ENCODE data around the gene DYSF.

The DYSF gene

DNA sequence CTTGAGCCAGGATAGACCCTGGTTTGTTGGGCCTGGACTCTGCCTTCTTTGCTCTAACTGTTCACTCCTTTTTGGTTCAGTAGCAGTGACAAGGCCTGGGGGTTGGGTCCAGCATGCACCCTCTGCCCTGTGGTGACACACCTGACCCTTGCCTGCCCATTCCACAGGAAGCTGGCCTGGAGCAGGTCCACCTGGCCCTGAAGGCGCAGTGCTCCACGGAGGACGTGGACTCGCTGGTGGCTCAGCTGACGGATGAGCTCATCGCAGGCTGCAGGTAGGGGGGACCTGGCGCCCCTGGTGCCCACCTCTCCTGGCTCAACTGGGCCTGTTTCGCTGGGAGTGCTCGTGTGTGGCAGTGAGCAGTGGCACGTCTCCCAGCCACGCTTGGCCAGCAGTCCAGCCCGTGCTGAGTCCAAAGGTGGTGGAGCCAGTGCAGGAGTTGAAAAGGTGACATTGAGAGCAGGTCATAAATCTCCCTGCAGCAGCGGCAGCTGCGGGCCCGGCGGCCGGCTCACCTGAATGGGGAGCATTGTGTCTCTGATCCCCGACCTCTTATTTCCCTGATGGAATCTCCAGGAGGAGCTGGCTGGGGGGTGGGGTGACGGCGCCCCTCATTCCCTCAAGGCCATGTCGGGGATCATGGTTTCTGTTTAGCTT lies 102.6 kb downstream of the DYSF start:
- DNase-seq, result peak; percentile 6

DNA sequence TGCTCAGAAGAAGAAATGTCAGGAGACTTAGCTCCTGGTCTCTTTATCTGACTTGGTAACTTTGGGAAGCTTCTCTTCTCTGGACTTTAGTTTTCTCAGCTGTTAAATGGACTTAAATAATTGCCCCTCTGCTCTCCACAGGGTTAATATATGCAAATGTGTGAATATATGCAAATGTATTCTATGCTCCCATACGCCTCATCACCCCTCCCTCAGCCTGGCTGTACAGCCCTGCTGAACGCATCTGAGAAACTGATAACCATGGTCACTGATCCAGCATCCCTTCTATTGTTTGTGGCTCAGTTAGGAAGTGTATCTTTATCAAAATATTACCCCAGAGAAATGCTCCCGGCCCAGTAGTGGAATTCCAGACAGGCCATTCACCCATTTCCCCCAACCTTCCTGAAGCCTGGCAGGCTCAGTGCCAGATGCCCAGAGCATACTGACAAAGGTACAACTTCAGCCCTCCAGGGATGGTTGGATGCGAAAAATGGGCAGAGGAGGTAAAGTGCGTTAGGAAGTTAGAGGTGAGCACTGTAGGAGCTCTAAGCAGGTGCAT lies 103.4 kb downstream of the DYSF start:
- no peak for DNase-seq

DNA sequence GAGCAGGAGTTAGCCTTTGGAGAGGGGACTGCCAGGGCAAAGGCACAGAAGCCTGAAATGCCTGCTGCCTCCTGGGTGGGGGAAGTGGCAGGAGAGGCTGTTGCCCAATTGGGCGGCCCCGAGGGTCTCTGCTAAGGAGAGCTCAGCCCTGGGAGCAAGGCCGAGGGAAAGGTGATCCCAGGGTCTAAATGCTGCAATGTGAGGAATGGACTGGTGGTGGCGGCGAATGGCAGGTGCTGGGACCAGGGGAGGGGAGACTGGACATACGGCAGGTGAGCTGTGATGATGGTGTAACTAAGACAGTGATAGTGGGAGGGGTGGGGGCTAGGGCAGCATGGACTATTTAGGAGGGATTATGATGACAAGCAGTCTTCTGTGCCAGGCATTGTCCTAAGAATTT lies 104.0 kb downstream of the DYSF start:
- no peak for DNase-seq

DNA sequence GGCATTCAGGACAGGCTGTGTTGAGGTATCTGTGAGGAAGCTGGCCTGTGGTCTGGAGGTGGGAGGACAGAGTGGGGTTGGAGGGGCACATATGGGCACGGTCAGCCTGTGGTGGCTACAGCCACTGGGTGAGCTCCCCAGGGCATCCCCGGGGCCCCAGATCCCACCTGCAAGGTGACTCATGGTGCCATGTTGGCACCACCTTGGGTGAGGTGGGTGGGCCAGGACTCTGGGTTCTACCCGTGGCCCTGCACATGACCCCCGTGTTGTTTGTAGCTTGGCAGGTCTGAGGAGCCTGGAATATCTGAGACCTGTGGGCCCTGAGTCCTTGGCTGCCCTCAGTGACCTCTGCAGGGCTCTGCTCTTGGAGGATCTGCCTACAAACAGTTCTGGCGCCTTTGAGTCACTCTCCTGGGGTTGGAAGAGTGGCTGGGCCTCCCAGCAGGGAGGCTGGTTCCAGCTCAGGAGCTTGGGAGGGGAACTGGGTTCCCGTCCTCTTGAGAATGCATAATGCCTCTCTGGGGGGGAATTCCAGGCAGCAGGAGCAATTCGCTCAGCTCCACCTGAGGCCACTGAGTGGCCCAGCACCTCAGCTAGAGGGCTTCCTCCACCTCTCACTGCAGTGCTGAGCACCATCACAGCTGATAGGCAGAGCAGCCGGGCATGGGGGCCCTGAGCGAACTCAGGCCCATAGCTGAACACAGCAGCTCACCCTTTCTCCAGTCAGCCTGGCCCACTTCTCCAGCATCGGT lies 105.1 kb downstream of the DYSF start:
- DNase-seq, result no peak

DNA sequence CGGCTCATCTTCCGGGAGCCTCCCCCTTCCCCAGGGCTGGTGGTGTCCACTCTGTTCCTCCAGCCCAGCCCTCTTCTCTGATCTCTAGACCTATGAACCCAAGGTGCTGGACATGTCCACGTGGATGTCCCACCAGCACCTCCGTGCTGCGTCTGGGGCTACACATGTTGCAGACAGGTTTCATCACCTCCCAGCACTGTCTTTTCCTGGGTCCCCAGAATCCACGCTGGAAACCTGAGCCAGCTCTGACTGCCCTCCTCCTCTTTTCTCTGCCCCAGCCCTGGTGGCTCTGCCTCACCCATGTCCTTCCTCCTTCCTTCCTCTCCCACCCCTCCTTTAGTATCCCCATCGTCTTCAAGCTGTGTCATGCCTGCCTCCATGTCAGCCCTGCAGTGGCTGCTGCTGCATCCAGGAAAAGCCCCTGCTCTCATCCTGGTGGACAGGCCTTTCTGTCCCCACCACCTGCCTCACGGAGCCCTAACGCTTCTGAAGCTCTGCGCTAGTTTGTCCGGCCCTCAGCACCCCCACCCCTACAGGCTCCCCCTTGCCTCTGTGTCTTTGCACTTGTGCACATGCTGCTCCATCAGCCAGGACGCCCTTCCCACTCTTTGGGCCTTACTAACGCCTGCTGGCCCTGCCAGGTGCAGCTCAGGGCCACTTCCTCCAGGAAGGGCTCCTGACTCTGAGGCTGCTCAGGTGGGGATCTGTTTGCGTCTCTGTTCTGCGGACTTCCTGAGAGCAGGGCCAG lies 105.9 kb downstream of the DYSF start:
- no peak for DNase-seq

DNA sequence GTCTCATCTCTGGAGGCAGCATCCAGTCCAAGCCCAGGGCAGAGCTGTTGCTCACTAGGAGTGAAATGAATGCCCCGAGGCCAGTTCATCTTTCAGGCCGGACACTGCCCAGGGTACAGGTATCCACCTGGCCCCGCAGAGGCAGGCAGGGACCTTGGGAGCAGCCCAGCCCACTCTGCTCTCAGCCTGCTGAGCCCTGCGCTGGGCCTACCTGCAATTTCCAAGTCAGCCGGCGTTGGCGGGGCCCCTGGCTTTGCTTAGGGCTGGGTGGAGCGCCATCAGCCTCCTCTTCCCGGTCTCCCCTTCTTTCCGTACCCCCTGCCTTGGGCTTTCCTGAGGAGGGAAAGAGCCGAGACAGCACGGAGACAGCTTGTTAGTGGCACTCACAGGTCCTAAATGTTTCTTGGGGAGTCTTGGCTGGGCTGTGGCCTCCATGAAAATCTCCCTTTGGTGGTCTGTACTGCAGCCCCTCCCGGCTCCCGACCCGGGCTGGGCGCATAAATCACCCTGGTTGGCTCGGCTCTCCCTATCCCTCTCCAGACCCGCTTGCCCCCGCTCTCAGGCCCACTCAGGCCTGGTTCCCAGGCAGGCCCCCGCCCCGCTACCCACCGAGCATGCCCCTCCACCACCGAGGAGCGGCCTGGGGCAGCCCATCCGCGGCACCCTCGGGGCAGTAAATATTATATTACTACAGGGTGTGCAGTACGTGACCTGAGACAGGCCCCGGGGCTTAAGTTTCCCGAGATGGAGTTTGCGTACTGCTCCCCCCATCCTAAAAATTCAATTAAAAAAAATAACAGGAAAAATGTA lies 106.7 kb downstream of the DYSF start:
- no peak for DNase-seq

DNA sequence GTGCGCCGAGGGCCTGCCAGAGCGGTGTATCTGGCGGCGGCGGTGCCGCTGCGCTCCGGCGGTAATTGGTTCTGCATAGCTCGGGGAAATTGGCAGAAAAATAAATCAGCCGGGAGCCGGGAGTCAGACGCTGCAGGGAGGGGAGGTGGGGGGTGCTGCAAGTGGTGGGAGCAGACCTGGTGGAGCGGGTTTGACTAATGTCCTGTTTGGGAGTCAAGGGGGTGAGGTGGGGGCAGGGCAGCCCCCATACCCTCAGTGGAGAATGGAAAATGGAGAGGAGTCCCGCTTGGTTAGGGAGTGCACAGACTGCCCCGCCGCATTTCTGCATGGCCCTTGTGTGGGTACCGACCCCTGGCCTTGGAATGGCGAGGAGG lies 107.3 kb downstream of the DYSF start:
- DNase-seq, result no peak

DNA sequence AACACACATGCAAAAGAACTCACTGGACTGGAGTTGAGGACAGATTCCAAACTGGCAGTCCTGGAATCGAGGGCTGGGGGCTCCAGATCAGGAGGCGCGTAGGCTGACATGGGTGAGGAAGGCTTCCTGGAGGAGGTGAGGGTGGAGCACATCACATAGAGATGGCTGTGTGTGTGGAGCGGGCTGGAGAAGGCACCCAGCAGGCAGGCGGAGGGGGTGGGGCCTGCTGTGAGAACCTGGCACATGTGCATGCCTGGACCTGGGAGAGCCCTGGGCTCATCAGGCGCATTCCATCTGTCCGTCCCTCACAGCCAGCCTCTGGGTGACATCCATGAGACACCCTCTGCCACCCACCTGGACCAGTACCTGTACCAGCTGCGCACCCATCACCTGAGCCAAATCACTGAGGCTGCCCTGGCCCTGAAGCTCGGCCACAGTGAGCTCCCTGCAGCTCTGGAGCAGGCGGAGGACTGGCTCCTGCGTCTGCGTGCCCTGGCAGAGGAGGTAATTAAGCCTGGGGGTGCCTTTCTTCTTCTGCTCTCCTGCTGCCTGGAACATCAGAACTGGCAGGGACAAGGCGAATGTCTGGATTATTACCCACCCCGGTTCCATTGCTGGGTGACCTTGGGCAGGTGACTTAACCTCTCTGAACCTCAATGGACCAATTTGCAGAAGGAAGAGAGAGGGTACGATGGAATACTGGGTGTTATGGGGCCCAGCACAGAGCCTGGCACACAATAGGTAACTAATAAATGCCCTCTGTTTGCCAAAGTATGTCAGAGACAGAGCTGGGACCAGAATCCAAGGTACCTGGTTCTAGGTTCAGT lies 108.3 kb downstream of the DYSF start:
- no peak for DNase-seq

DNA sequence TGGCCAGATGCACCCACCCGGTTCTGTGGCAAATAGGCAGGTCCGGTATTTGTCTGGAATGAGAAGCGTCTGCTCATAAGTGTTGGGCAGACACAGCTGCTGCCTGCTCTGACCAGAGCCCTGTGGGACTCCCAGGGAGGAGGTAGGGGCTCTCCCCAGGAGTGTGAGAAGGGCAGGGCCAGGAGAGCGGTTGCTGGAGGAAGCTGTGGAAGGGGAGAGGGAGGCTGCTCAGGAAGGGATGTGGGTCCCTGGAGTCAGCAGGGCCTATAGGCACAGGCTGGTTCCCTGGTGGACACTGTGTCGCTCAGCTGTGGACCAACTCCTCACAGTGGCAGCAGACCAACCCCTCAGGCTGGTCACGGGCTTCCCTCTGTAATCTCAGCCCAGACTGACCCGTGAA lies 109.2 kb downstream of the DYSF start:
- no peak for DNase-seq

DNA sequence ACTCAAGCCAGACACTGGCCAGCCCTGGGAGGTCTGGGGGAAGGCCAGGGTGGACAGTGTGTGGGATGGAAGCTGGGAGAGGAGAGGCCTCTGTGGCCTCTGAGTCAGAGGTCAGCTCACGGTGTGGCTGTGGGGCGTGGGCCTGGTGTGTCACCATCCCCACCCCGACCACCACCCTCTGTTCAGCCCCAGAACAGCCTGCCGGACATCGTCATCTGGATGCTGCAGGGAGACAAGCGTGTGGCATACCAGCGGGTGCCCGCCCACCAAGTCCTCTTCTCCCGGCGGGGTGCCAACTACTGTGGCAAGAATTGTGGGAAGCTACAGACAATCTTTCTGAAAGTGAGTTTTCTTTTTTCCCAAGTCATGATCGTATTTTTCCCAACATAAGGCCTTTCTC lies 110.5 kb downstream of the DYSF start:
- DNase-seq, result no peak

DNA sequence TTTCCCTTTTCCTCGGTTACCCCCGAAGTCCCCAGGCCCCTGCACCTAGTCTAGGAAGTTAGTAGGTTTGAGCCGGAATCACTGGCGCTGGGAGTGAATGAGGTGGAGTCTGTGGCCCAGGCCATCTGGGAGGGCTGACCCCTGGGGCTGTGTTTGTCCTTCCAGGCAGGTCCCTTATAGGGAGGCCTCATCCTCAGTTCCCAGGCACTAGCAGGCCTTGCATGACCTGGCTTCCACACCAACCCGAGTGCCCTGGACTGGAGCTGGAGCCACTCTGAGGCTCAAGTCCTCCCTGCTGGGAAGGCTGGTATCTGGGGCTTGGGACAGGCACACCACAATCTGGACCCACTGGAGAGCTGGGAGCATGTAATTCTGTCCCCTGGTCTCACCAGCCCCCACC lies 111.0 kb downstream of the DYSF start:
- DNase-seq, result no peak

DNA sequence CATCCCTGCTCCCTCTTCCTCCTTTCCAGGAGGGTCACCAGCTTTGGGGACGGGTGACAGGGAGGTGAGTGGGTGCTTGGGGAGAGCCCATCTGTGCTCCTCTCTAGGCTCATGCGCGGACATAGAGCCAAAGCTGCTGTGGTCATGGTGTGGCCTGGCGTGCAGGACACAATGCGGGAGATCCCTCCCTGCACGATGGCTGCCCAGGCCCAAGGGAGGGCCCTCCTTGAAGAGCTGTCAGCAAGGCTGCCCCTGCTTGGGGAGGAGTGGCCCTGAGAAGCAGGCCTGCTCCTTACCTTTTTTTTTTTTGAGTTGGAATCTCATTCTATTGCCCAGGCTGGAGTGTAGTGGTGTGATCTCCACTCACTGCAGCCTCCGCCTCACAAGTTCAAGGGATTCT lies 111.4 kb downstream of the DYSF start:
- DNase-seq, result no peak

DNA sequence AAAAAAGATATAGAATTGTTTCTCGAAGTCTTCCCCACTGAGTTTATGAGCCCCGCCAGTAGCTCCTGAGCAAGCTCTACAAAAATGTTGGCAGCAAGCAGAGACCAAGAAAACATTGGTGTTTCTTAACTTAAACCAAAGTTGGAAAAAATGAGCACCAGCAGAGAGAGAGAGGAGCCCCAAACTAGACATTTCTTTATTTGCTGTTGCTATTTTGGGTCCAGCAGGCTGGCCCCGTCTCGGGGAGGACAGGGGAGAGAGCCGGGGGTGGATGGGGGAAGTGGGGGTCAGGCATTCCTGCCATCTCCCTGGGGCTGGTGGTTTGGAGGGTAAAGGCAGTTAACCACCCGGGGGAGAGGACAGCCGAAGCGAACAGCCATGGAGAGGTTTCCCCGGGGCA lies 113.0 kb downstream of the DYSF start:
- no peak for DNase-seq

DNA sequence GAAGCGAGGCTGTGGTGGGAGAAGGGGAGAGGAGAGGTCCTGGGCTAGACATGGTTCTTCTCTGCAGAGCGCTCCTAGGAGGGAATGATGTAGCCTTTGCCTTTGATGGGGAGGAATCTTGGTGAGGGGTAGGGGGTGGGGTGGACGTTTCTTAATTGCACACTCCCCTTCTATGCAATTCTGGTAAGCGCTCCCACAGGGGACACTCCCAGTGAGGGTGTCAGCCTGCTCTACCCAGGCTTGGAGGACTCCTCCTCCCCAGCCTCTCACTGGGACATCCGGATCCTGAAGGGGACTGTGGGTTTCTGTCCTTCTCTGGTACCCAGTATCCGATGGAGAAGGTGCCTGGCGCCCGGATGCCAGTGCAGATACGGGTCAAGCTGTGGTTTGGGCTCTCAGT lies 114.3 kb downstream of the DYSF start:
- no peak for DNase-seq

DNA sequence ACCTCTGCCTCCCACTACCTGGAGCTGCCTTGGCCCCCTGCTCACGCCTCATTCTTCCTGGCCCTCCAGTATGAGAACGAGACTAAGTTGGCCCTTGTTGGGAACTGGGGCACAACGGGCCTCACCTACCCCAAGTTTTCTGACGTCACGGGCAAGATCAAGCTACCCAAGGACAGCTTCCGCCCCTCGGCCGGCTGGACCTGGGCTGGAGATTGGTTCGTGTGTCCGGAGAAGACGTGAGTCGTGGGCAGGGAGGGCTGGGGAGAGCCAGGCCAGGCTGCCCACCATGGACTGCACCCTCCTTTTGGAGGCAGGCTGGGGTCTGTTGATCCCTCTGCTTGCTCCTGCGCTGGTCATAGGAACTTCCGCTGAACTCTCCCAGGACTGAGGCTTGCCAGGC lies 114.7 kb downstream of the DYSF start:
- DNase-seq, result no peak

DNA sequence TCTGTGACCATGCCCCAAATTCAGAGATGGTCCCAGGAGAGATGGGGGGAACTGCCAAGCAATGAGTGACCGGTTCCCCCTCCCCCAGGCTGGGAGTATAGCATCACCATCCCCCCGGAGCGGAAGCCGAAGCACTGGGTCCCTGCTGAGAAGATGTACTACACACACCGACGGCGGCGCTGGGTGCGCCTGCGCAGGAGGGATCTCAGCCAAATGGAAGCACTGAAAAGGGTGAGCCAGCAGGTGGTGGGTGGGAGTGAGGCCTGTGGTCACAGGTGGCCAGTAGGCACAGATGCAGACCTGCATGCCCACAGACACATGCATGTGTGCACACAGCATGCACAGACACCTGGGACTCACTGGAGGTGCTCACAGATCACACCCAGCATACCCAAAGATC lies 117.2 kb downstream of the DYSF start:
- no peak for DNase-seq

DNA sequence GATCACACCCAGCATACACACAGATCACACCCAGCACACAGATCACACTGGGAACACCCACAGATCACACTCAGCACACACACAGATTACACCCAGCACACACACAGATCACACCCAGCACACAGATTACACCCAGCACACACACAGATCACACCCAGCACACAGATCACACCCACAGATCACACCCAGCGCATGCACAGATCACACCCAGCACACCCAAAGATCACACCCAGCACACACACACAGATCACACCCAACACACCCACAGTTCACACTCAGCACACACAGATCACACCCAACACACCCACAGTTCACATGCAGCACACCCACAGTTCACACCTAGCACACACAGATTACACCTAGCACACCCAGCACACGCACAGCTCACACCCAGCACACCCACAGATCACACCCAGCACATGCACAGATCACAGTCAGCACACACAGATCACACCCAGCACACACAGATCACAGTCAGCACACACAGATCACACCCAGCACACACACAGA lies 117.6 kb downstream of the DYSF start:
- no peak for DNase-seq

DNA sequence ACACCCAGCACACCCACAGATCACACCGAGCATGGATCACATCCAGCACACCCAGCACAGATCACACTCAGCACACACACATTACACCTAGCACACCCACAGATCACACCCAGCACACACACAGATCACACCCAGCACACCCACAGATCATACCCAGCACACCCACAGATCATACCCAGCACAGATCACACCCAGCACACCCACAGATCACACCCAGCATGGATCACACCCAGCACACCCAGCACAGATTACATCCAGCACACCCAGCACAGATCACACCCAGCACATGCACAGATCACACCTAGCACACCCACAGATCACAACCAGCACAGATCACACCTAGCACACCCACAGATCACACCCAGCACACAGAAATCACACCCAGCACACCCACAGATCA lies 118.6 kb downstream of the DYSF start:
- DNase-seq, result no peak

DNA sequence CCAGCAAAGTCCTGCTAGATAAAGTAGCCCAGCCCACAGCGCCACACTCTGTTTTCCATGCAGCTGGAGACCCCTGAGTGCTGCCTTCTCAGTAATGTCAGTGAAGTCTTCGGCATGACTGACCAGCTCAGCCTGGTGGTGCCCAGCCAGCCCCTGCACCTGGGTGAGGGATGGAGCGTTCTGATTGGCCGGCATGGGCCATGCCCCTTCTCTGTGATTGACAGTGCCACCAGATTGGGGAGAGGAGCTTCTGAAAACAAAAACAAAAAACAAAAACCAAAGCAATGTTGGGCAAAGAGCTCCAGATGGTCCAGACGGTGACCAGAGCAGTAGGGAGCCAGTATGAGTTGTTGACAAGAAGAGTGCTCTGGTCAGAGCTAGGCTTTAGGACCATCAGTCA lies 122.6 kb downstream of the DYSF start:
- no peak for DNase-seq

DNA sequence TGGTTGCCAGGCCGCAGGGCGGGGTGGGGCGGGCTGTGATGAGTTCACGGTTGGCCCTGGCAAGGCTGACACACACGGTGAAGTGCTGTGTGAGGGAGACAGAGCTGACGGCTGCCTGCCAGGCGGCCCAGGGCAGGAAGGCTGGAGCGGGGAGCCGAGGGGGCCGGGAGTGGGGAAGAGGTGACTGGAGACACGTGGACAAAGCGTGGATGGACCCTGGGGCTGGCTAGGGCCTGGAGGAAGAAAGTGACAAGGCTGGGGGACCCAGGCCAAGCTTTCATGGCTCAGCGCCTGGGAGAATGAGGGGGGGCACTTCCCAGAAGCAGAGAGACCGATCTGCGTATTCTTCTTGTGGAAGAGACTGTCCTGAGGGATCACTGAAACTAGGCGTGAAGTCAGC lies 123.2 kb downstream of the DYSF start:
- DNase-seq, result no peak

DNA sequence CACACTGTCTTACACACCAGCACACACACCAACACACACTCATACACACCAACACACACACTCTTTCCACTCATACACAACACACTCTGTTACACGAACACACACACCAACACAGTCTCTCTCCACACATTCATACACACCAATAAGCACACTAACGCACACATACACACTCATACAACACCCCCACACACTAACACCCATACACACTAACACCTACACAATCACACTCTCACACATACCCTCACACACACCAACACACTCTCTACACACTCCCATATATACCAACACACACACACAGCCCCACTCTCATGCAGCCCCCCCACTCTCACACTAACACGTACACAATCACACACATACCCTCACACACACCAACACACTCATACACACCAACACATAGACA lies 123.8 kb downstream of the DYSF start:
- no peak for DNase-seq

DNA sequence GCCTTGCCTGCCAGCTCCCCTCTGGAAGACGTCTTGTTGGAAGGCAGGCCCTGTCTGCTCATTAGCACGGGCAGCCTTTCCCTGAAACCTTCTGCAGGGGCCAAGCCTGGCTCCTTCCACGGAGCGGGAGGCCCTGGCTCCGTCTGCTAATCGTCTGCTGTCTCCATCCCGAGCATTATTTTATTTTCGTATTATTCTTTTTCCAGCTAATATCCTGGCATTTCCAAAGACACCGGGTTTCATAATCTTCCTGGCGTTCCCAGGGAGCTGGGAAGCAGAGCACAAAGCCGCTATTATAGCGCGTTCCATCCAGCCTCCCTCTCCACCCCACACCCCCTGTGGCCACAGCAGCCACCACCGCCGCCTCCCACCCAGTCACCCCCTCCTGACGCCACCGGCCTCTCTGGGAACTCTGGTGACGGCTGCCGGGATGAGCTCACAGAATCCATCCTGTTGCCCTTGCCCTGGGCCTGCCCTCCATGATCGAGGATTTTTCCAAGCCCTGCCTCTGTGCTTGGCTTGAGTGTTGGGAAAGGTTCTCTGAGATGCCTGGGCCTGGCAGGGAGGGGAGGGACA lies 125.5 kb downstream of the DYSF start:
- DNase-seq, result no peak
